T-helper 1 cell (primary cell): Measurements from ENCODE around the gene MBNL1.

Experiments used
- DNase-seq, 5 donors: peaks; one replicate each; pipeline ENCODE4 v3.0.0-alpha.2; 2012 to 2020
- total RNA-seq, 4 donors: gene quantifications; one replicate each; lab custom pipeline; 2026; lab: John Stamatoyannopoulos, UW

Gene MBNL1, protein sequence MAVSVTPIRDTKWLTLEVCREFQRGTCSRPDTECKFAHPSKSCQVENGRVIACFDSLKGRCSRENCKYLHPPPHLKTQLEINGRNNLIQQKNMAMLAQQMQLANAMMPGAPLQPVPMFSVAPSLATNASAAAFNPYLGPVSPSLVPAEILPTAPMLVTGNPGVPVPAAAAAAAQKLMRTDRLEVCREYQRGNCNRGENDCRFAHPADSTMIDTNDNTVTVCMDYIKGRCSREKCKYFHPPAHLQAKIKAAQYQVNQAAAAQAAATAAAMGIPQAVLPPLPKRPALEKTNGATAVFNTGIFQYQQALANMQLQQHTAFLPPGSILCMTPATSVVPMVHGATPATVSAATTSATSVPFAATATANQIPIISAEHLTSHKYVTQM
- total RNA-seq, result 710 to 1,076 (median 859) reads per million in 4 donors

DNA sequence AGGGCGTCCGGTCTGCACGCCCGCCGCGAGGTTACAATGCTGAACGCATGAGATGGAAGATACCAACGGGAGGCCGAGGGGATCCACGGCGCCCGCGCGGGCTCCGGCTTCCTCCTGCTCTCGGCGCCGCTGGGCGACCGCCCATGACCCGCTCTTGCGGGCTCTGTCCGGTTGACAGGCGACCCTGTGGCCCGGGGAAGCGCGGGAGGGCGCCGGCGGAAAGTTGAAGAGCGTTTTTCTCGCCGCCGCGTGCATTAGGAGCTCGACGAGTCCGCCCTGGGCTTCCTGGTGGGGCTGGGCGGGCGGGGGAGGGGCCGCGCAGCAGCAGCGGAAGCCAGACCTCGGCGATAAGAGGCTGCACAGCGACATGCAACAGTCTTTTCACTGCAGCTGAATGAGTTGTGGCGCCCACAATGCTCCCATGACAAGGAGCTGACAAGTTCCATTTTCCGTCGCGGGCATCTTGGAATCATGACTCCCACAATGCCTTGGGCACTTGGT is at the start of gene MBNL1:
TSS of gene MBNL1 (plus strand) at position 375 of the 501 bp plus-strand sequence. CDS start 31,265 bp downstream, outside the sequence.
- DNase-seq, result peak; percentile 73 to 96 (median 79)

DNA sequence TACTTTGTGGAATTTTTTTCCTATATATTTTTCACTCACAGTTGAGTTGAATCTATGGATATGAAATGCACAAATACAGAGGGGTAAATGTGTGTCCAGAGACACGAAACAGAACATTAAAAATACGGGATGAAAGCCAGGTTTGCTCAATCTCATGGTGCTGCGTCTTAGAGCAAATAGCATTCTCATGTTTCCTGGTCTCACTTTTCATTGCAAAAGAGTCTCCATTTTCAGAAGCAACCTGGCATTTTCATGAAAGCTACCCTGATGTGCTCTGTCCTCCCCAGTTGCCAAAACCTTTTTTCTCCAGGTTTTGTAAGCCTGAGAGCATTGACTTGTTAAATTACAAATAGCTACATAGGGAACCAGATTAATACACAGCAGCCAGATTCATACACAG is 49.5 kb upstream of the MBNL1 start:
- no peak for DNase-seq

DNA sequence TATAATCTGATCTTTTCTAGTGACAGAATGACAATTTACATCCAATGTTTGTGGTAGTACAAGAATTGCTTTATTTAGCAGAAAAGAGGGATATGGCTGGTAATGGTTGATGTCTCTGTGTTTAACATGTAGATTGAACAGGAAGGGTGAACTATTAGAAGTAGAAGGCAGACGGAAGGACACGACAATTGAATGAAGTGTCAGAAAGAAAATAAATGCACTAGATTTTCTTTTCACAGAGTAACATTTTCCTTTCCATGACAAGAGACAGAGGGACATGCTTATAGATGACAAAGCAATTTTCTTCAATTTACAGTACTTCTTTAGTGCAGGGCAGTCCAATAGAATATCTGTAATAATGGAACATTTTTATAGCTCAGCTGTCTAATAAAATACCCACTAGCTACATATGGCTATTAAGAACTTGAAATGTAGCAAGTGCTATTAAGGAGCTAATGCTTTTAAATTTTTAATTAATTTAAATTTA is 48.9 kb upstream of the MBNL1 start:
- no peak for DNase-seq

DNA sequence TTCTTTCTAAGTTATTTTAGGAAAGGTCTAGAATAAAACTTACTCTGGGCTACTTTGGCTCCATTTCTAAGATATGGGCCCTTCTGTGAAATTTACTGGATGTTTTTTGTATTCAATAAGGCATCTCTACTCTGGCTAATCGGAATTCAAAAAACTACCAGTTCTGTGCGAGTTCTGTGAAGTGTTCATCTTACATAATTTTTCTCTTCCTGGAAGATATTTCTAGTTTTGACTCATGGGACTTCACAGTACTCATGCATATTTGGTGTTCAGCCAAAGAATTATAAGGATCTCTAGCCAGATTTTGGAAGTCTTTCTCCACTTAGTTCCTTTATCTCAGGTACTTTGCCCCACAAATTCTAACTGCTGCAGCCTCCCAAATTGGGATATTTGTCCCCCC is 46.4 kb upstream of the MBNL1 start:
- DNase-seq, result peak in 1 of 5 donors; percentile 76

DNA sequence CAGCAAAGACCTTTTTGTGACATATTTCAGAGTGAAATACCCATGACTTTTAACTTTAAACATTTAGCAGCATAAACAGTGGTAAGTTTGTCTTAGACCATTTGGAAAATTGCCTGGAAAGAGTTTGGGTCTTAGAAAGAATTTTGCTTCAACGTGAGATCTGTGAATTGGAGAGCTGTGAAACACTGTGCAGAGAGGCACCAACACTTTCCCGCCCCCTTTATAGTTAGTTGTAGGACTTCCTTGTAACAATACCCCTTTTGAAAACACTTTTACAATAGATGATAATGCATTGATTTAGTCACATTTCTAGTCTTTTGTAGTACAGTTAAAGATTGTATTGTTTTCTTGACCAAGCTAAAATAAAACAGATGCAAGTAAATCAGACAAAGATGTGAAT is 43.5 kb upstream of the MBNL1 start:
- DNase-seq, result no peak

DNA sequence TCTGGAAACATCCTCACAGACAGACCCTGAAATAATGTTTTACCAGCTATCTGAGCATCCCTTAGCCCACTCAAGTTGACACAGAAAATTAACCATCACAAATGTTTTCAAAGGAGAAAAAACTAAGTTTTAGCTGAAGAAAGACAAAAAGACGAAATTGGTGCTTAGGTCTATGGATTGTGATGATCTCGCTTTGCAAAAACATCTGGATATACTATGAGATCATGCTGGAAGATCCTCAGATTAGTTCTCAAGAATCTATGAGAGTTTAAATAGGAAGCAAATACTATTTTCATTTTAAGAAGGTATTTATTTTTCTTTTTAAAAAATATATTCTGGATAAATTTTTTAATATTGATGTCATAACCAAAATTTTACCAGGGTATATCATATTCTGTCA is 42.6 kb upstream of the MBNL1 start:
- DNase-seq, result no peak

DNA sequence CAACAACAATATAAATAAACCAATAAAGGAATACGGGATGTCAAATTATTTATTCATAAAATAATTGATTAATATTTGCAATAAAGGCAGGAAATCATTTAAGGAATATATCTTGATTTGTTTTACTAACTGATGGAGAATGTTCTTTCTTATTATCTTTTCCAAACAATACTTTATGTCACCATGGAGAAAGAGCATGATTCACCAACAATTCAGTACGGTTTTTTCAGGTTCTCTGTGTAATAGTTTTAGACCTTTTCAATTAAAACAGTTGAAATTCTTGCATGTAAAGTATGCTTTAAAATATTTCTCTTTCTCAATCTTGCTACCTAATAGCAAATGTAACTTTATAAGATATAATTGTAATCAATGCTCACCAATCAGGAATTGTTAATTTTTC is 41.7 kb upstream of the MBNL1 start:
- DNase-seq, result no peak

DNA sequence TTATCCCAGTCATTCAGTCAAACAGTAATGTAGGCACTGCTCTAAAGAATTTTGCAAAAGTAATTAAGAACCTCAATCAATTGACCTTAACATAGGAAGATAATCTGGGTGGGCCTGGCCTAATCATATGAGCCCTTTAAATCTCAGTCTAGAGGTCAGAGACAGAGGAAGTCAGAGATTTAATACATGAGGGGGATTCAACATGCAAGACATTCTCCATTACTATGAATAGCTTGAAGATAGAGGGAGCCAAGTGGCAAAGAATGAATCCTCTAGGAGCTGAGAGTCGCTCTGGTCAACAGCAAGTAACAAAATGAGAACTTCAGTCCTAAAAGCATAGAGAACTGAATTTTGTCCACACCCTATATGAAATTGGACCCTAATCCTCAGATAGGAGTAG is 39.0 kb upstream of the MBNL1 start:
- DNase-seq, result no peak

DNA sequence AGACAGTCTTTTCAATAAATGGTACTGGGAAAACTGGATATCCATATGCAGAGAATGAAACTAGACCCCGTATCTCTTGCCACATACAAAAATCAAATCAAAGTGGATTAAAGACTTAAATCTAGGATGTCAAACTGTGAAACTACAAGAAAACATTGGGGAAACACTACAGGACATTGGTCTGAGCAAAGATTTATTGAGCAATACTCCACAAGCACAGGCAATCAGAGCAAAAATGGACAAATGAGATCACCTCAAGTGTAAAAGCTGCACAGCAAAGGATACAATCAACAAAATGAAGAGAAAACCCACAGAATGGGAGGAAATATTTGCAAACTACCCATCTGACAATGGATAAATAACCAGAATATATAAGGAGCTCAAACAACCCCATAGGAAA is 38.4 kb upstream of the MBNL1 start:
- no peak for DNase-seq

DNA sequence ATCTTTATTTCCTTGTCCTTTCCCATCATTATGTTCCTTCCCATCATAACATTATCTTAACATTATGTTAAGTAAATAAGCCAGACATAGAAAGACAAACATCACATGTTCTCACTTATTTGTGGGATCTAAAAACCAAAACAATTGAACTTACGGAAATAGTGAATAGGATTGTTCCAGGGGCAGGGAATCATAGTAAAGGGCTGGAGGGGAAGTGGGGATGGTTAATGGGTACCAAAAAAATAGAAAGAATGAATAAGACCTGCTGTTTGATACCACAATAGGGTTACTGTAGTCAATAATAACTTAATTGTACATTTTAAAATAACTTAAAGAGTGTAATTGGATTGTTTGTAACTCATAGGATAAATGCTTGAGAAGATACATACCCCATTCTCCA is 36.7 kb upstream of the MBNL1 start:
- DNase-seq, result no peak

DNA sequence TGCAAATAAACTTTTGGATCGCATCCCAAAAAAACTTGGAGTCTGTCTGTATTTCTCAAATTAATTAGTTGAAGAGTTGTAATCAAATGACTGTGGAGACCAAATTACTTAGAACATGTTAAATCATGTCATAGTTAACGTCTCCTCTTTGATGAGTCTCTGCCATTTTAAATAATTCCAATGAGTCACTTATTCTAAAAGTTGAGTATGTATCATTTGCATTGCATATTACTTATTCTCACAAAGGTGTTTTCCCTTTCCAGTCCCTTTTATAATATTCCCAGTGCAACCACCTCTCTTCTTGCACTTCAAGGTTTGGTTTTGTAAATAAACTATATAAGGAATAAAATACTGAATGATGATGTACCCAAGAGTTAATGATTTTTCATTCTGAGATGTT is 36.0 kb upstream of the MBNL1 start:
- DNase-seq, result no peak

DNA sequence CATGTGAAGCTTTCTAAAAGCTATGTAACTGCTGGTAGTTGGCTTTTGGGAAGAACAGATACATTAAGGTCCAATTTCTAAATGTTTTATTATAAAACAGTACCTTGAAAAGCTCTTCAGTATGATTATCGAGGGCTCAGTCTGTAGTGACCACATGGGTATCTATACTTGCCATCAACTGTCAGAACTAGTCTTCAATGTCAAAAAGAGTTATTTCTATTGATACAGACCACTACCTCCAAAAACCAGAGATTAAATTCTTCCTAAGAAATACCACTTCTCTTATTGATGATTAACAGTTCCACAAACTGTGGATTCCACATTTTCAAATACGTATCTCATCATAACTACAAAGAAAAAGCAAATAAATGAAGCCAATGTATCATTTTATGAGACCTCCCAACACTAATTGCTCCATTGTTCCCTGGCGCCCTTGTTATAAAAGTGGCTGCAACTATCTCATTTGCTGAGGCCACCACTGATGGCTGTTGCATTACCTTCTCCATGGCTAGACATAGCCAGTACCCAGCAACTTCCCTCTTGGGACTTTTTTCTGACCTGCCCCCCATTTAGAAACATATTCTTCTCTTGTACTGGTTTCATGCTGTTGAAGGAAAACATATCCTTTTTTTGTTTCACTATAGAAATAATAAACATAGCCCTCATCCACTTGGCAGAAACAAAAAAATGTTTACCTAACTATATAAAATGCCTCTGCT is 33.9 kb upstream of the MBNL1 start:
- DNase-seq, result no peak

DNA sequence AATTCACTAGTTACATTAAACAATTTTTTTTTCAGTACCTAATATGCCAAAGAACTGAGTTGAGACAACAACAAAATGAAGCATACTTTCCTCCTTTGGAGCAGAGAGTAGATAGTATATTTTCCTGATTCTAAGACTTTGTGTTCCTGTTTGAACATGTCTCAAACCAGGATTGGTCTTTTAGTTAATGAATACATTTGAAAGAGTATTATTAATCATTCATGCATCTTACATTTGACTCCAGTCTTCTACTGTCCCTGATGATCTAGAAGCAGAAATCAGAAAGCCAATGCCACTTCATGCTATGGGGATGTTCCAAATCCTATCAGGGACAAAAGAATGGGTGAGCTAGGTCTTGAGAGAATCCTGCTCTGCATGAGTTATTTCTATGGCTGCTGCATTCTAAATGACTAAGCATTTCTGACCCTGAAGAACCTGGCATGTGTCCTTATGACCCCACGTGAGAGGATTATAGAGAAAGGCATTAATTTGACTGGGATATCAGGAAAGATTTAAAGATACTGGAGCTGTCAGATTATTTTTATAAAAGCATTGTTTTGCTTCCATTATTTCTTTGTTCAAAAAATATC is 32.9 kb upstream of the MBNL1 start:
- no peak for DNase-seq

DNA sequence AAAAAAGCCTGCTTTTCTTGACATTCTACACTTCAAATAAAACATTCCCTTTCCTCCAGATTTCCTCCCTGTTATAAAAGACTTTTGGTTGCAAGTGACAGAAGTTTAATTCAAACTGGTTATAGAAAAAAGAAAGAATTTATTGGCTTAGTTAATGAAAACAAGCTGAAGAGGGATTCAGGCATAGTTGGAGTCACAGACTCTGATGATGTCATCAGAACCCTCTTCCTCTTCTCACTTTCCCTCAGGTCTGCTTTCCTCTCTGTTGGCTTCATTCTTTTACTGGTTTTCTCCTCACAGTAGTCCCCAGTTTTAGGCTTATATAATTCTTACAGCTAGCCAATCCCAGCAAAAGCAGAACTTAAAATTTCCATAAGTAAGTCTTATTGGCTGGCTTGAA is 32.0 kb upstream of the MBNL1 start:
- no peak for DNase-seq

DNA sequence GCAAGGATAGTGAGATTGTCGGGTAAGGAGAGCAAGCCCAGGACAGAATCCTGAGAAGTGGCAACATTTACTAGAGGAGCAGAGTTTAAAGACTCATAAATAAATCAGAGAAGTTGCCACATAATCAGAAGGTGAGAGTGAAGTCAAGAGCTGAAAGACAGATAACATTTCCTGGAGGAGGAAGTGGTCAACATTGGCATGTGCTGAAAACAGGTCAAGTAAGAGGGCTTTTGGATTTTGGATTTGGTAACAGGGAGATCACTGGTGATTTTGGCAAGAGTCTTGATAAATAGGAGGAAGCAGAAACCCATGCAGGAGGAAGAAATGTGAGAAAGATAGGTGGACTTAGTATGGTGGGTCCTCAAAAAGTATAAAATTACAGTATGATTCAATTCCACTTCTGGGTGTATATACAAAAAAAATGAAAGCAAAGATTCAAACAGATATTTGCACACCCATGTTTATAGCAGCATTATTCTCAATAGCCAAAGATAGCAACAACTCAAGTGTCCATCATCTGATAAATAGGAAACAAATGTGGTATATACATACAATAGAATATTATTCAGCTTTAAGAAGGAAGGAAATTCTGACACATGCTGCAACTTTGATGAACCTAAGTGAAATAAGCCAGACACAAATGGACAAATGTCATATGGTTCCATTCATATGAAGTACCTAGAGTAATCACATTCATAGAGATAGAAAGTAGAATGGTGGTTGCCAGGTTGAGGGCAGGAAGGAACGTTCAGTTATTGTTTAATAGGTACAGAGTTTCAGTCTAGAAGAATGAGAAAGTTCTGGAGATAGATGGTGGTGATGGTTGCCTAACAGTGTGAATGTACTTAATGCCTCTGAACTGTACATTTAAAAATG is 27.3 kb upstream of the MBNL1 start:
- DNase-seq, result peak in 1 of 5 donors; percentile 63

DNA sequence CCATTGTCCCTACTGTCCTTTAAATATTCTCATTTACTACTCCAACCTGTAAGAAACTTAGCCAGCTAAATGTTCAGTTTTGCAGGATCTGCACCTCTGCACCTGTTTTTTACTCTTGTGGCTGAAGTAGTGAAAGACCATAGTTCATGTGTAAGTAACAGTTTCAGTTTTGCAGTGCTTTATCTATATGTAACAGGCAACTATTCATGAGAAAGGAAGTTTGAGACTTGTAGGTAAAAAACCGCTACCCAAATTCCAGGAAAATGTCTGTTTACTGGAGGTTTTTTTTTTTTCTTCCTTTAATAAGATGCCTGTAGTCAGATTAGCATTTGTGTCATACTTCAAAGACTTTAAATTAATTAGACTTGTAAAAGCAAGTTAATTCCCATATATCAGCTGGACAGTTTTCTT is 25.4 kb upstream of the MBNL1 start:
- DNase-seq, result peak in 1 of 5 donors; percentile 87

DNA sequence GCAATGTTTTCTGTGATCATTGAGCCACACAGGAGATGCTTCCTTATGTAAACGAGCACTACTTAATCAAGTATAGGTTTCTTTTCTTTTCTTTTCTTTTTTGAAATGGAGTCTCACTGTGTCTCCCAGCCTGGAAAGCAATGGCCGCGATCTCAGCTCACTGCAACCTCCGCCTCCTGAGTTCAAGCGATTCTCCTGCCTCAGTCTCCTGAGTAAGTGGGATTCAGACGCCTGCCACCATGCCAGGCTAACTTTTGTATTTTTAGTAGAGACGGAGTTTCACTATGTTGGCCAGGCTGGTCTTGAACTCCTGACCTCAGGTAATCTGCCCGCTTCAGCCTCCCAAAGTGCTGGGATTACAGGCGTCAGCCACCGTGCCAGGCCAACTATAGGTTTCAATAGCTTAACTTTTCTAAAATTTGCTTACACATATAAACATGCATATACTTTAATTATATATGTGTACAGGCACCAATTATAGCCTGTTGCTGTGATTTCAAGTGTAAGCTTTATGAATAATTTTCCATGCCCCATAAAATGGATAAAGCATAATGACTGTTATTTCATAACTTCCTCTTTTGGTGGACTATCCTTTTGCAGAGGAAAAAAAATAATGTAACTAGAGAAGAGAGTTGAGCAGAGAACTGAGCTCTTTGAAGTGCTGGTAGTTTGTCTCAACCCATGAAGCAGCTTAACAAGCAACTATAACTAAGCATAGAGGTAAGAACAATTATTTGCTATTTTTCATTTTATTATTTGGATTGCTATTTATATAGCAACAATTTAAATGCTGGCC is 24.8 kb upstream of the MBNL1 start:
- peak in 2 of 5 donors; percentile 17 to 72 for DNase-seq

DNA sequence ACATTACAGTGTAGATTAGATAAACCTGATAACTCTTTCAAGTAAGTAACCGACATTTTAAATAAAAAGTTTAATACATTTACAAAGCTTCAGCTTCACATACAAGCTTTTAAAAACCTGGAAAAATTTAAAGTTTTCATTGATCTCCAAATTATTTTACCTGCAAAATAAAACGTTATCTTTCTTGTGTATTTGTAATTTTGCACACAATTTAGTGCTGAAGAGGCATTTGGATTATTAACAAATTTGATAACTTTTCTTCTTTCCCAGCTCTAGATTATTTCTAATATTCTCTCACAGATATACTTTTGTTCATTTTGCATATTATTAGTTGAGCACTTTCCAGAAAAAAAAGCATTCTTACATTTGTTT is 24.2 kb upstream of the MBNL1 start:
- DNase-seq, result no peak

DNA sequence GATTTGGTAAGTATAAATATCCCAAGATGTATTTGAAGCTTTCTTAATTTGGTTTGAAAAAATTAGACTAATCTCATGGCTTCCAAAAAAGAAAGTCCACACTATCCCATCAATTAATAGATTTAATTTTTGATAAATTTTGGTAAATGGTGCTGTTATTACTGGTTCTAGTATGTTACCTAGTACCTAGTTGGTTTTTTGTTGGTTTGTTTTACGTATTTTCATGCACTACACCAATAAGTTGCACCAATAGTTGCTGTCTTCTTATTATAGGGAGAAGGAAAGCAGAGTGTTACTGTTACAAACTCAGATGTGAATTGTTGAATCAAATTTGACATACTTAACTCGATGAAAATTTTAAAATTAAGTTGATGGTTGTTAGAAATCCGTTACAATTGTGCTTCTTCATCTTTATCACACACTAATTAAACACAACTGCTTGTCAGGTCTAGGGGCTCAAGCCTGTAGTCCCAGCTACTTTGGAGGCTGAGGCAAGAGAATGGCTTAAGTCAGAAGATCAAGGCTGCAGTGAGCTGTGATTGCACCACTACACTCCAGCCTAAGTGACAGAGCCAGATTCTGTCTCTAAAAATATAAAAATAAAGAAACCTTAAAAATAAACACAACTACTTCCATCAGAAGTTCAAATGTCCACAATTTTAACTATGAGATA is 23.1 kb upstream of the MBNL1 start:
- DNase-seq, result peak in 1 of 5 donors; percentile 64

DNA sequence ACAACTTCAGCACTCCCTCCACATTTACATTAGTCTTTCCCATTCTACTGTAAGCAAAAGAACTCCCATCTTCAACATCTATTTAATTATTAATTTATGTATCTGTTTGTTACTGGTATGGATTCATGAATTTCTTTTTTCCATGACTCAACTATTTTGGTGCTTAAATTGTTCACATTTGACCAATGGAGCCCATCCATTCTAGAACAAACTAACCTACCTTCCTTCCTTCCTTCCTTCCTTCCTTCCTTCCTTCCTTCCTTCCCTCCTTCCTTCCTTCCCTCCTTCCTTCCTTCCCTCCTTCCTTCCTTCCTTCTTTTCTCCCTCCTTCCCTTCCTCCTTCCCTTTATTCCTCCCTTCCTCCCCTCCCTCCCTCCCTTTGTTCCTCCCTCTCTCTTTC is 16.8 kb upstream of the MBNL1 start:
- no peak for DNase-seq

DNA sequence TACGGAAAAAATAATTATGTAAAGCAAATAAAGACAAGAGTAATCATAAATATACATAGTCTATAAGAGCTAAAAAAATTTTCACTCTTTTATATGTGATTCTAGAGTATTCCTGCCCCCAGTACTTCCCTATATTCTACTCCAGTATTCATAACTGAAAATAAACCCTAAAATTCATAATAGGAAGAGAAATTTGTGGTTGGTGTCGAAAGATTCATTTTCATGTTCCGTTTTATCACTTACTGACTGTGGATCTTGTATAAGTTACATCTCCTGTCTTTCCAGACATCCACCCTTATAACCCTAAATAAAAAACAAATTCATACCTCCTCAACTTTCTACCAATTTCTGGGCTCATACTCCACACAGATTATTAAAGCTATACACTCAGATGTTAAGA is 16.0 kb upstream of the MBNL1 start:
- DNase-seq, result no peak
